ENCODE data around the gene CRISPLD2.

CRISPLD2 gene

GRCh38 chr16:84810518-84811273 lies 9.1 kb upstream of the CRISPLD2 start:
- H3K4me3 Mint-ChIP-seq: no peak overlapping the region

GRCh38 chr16:84811529-84811928 lies 8.3 kb upstream of the CRISPLD2 start:
- peaks cover 29% of the 10 kb centered on the region for H3K4me1 Mint-ChIP-seq
- H3K4me3 Mint-ChIP-seq: no peak overlapping the region
- CTCF ChIA-PET: interaction anchor here (0.9 to 1.0 kb wide), 2 partner anchors 57 to 141 kb away, joined by 3 read pairs; no protein-coding TSS in a partner anchor
- H3K27ac Mint-ChIP-seq: peak overlapping the region; percentile 78
- H3K9me3 Mint-ChIP-seq: no peaks in the 10 kb centered on the region
- DNase-seq: no peak
- peaks cover 64% of the 10 kb centered on the region for H3K27me3 Mint-ChIP-seq
- H3K36me3 Mint-ChIP-seq: no peaks in the 10 kb centered on the region

More at GRCh38 chr16:84810518-84811273, 9.1 kb upstream of the CRISPLD2 start:
- no peaks in the 10 kb centered on the region for H3K36me3 Mint-ChIP-seq
- CTCF ChIA-PET: no interaction called here
- H3K9me3 Mint-ChIP-seq: no peaks in the 10 kb centered on the region
- H3K4me1 Mint-ChIP-seq: peaks cover 38% of the 10 kb centered on the region
- H3K27ac Mint-ChIP-seq: peak overlapping the region; percentile 78
- DNase-seq: peak; percentile 50
- H3K27me3 Mint-ChIP-seq: peaks cover 63% of the 10 kb centered on the region

GRCh38 chr16:84813141-84813934 lies 6.4 kb upstream of the CRISPLD2 start:
- Mint-ChIP-seq H3K4me3 (no peak overlapping the region), H3K4me1 (peaks cover 24% of the 10 kb centered on the region), H3K9me3 (no peaks in the 10 kb centered on the region), H3K36me3 (no peaks in the 10 kb centered on the region), H3K27me3 (peaks cover 75% of the 10 kb centered on the region), H3K27ac (no peak overlapping the region)
- no peak for DNase-seq
- CTCF ChIA-PET: interaction anchor here (0.7 kb wide), 2 partner anchors 140 to 158 kb away, joined by 3 read pairs; no protein-coding TSS in a partner anchor

- no peak overlapping the region for H3K27ac Mint-ChIP-seq
- no peaks in the 10 kb centered on the region for H3K9me3 Mint-ChIP-seq
- CTCF ChIA-PET: interaction anchor here (0.6 to 1.2 kb wide), 2 partner anchors 17 to 71 kb away, joined by 3 read pairs; no protein-coding TSS in a partner anchor
These were observed 4.3 kb upstream of the CRISPLD2 start for GRCh38 chr16:84815462-84815861.

GRCh38 chr16:84816023-84816422 lies 3.8 kb upstream of the CRISPLD2 start:
- CTCF ChIA-PET: interaction anchor here (1.2 kb wide), 1 partner anchor 18 kb away, joined by 3 read pairs; no protein-coding TSS in a partner anchor
- Mint-ChIP-seq H3K27ac (no peak overlapping the region), H3K9me3 (no peaks in the 10 kb centered on the region), H3K36me3 (no peaks in the 10 kb centered on the region), H3K4me3 (no peak overlapping the region), H3K4me1 (peaks cover 22% of the 10 kb centered on the region), H3K27me3 (peaks cover 91% of the 10 kb centered on the region)
- no peak for DNase-seq

More at GRCh38 chr16:84815462-84815861, 4.3 kb upstream of the CRISPLD2 start:
- peaks cover 26% of the 10 kb centered on the region for H3K4me1 Mint-ChIP-seq
- H3K36me3 Mint-ChIP-seq: no peaks in the 10 kb centered on the region
- DNase-seq: no peak
- H3K27me3 Mint-ChIP-seq: peaks cover 91% of the 10 kb centered on the region
- no peak overlapping the region for H3K4me3 Mint-ChIP-seq

- no peak overlapping the region for H3K27ac Mint-ChIP-seq
- no peaks in the 10 kb centered on the region for H3K9me3 Mint-ChIP-seq
- peaks cover 18% of the 10 kb centered on the region for H3K4me1 Mint-ChIP-seq
- H3K27me3 Mint-ChIP-seq: peaks cover 94% of the 10 kb centered on the region
- H3K4me3 Mint-ChIP-seq: no peak overlapping the region
- CTCF ChIA-PET: interaction anchor here (1.2 kb wide), 1 partner anchor 18 kb away, joined by 3 read pairs; no protein-coding TSS in a partner anchor
- DNase-seq: no peak
- H3K36me3 Mint-ChIP-seq: no peaks in the 10 kb centered on the region
These were observed 3.3 kb upstream of the CRISPLD2 start for GRCh38 chr16:84816485-84816884.

GRCh38 chr16:84817206-84817605 lies 2.6 kb upstream of the CRISPLD2 start:
- no peaks in the 10 kb centered on the region for H3K9me3 Mint-ChIP-seq
- H3K4me1 Mint-ChIP-seq: peaks cover 13% of the 10 kb centered on the region
- H3K4me3 Mint-ChIP-seq: no peak overlapping the region
- peaks cover 97% of the 10 kb centered on the region for H3K27me3 Mint-ChIP-seq
- CTCF ChIA-PET: no interaction called here
- DNase-seq: no peak
- H3K27ac Mint-ChIP-seq: no peak overlapping the region
- H3K36me3 Mint-ChIP-seq: no peaks in the 10 kb centered on the region

GRCh38 chr16:84817613-84818012 lies 2.2 kb upstream of the CRISPLD2 start:
- no peaks in the 10 kb centered on the region for H3K36me3 Mint-ChIP-seq
- H3K9me3 Mint-ChIP-seq: no peaks in the 10 kb centered on the region
- CTCF ChIA-PET: no interaction called here
- no peak overlapping the region for H3K4me3 Mint-ChIP-seq
- no peak overlapping the region for H3K27ac Mint-ChIP-seq
- peaks cover 13% of the 10 kb centered on the region for H3K4me1 Mint-ChIP-seq
- no peak for DNase-seq
- H3K27me3 Mint-ChIP-seq: peaks cover 97% of the 10 kb centered on the region

- H3K9me3 Mint-ChIP-seq: no peaks in the 10 kb centered on the region
- CTCF ChIA-PET: no interaction called here
- no peaks in the 10 kb centered on the region for H3K36me3 Mint-ChIP-seq
- H3K4me1 Mint-ChIP-seq: peaks cover 9% of the 10 kb centered on the region
- H3K27ac Mint-ChIP-seq: no peak overlapping the region
- H3K27me3 Mint-ChIP-seq: peaks cover 97% of the 10 kb centered on the region
- no peak for DNase-seq
- H3K4me3 Mint-ChIP-seq: no peak overlapping the region
These were observed 1.7 kb upstream of the CRISPLD2 start for GRCh38 chr16:84818133-84818532.

GRCh38 chr16:84818989-84819643 lies 669 bp upstream of the CRISPLD2 start:
- Mint-ChIP-seq H3K9me3 (no peaks in the 10 kb centered on the region), H3K4me3 (no peak overlapping the region), H3K36me3 (no peaks in the 10 kb centered on the region), H3K4me1 (peaks cover 9% of the 10 kb centered on the region), H3K27me3 (peaks cover 97% of the 10 kb centered on the region), H3K27ac (no peak overlapping the region)
- DNase-seq: no peak
- CTCF ChIA-PET: interaction anchor here (1.0 kb wide), 1 partner anchor 10 kb away, joined by 3 read pairs; no protein-coding TSS in a partner anchor

GRCh38 chr16:84820305-84820684 lies 510 bp downstream of the CRISPLD2 start:
- Mint-ChIP-seq H3K4me3 (peak overlapping the region; percentile 60), H3K27me3 (peaks cover 92% of the 10 kb centered on the region), H3K36me3 (no peaks in the 10 kb centered on the region), H3K9me3 (no peaks in the 10 kb centered on the region), H3K4me1 (peaks cover 9% of the 10 kb centered on the region), H3K27ac (no peak overlapping the region)
- DNase-seq: no peak
- CTCF ChIA-PET: no interaction called here

- CTCF ChIA-PET: no interaction called here
- H3K27me3 Mint-ChIP-seq: peaks cover 87% of the 10 kb centered on the region
- peaks cover 9% of the 10 kb centered on the region for H3K4me1 Mint-ChIP-seq
- no peak overlapping the region for H3K27ac Mint-ChIP-seq
- no peak for DNase-seq
- no peaks in the 10 kb centered on the region for H3K9me3 Mint-ChIP-seq
- H3K4me3 Mint-ChIP-seq: peak overlapping the region; percentile 60
- H3K36me3 Mint-ChIP-seq: no peaks in the 10 kb centered on the region
These were observed 986 bp downstream of the CRISPLD2 start for GRCh38 chr16:84820771-84821170.

GRCh38 chr16:84821179-84821578 lies 1.4 kb downstream of the CRISPLD2 start:
- H3K27ac Mint-ChIP-seq: no peak overlapping the region
- H3K4me1 Mint-ChIP-seq: peaks cover 9% of the 10 kb centered on the region
- peaks cover 83% of the 10 kb centered on the region for H3K27me3 Mint-ChIP-seq
- DNase-seq: no peak
- no peak overlapping the region for H3K4me3 Mint-ChIP-seq
- CTCF ChIA-PET: no interaction called here
- H3K36me3 Mint-ChIP-seq: no peaks in the 10 kb centered on the region
- no peaks in the 10 kb centered on the region for H3K9me3 Mint-ChIP-seq

Measured in activated naive CD4-positive, alpha-beta T cell treated with anti-CD3 and anti-CD28 coated beads, Interleukin-2, amount 10 ng/mL, durations not matched to agents 7 days and 5 days (primary cell).